PC-9 (cell line): ENCODE results near the gene COX5A.

Experiments used
- CTCF ChIP-seq: fragments of 200-600 bp; sonication (generic); conservative IDR thresholded peaks from 2 replicates; pipeline ENCODE4 v1.6.1; 2017; ENCODE audit warnings: mixed run types, antibody characterized with exemption, mild to moderate bottlenecking, moderate library complexity
- EZH2 ChIP-seq: fragments of 200-600 bp; sonication (generic); IDR thresholded peaks from 2 replicates; pipeline ENCODE4 v1.8.0; 2017; ENCODE audit warnings: antibody characterized with exemption, low read depth

- TF ChIP-seq CTCF (no peak), EZH2 (no peak)
These were observed 64.7 kb downstream of the COX5A start, which contains the start of gene SCAMP2 for GRCh38 chr15:74873036-74873755.
